ENCODE data around the gene SLC13A2. TPM values are rescaled to one million over a fixed set of nuclear protein-coding genes. Genes with fewer than 3 reads are reported as not detected.

The SLC13A2 gene
- total and polyA plus RNA-seq, 9 of the 15 experiments (the other 6 are each of a cell fraction or from before 2014, with no cell fraction given), result 0.13 TPM; not detected in 8

DNA sequence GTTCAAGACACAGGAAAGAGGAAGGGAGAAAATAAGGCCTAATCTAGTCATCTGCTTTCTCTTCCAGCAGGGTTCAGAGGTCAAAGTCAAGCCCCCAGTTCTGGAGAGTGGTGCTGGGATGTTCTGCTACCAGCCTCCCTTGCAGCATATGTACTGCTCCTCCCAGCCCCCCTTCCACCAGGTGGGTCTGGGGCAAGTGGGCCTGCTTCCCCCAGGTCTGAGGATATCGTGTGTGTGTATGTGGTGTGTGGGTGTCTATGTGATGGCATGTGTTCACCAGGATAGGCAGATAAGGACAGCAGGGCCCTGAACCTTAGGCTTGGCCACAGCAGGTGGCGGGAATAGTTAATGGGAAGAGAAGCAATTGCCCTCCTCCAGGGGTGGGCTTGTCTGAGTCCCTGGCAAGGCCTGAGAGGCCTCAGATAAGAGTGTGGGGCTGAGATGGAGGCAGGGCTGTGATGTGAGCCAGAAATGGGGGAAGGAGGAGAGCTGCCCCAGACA lies 53.8 kb downstream of the SLC13A2 start (continued):
- TF ChIP-seq, protein P1, sequence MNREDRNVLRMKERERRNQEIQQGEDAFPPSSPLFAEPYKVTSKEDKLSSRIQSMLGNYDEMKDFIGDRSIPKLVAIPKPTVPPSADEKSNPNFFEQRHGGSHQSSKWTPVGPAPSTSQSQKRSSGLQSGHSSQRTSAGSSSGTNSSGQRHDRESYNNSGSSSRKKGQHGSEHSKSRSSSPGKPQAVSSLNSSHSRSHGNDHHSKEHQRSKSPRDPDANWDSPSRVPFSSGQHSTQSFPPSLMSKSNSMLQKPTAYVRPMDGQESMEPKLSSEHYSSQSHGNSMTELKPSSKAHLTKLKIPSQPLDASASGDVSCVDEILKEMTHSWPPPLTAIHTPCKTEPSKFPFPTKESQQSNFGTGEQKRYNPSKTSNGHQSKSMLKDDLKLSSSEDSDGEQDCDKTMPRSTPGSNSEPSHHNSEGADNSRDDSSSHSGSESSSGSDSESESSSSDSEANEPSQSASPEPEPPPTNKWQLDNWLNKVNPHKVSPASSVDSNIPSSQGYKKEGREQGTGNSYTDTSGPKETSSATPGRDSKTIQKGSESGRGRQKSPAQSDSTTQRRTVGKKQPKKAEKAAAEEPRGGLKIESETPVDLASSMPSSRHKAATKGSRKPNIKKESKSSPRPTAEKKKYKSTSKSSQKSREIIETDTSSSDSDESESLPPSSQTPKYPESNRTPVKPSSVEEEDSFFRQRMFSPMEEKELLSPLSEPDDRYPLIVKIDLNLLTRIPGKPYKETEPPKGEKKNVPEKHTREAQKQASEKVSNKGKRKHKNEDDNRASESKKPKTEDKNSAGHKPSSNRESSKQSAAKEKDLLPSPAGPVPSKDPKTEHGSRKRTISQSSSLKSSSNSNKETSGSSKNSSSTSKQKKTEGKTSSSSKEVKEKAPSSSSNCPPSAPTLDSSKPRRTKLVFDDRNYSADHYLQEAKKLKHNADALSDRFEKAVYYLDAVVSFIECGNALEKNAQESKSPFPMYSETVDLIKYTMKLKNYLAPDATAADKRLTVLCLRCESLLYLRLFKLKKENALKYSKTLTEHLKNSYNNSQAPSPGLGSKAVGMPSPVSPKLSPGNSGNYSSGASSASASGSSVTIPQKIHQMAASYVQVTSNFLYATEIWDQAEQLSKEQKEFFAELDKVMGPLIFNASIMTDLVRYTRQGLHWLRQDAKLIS (CRISPR knock-in tag; IDR thresholded peaks at IDR 0.05), result no peak
- no peak for TF ChIP-seq HDAC6 (IDR thresholded peaks at IDR 0.05; ENCODE audit: low read depth, low read length)
- no peak for TF ChIP-seq POLR2AphosphoS2 (IDR thresholded peaks at IDR 0.05; ENCODE audit: low read length)
- no peak for TF ChIP-seq SMARCA5 (IDR thresholded peaks at IDR 0.05)
- TF ChIP-seq, protein P2, sequence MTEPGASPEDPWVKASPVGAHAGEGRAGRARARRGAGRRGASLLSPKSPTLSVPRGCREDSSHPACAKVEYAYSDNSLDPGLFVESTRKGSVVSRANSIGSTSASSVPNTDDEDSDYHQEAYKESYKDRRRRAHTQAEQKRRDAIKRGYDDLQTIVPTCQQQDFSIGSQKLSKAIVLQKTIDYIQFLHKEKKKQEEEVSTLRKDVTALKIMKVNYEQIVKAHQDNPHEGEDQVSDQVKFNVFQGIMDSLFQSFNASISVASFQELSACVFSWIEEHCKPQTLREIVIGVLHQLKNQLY (CRISPR knock-in tag; conservative IDR thresholded peaks at IDR 0.05), result no peak
- peak; percentile 84; the same call in 1 of the 2 replicates for TF ChIP-seq GATAD2A (IDR thresholded peaks at IDR 0.05)
- TF ChIP-seq TEAD4 (IDR thresholded peaks at IDR 0.05; ENCODE audit: low read length), result peak; percentile 99
- TF ChIP-seq TEAD4 (CRISPR knock-in tag; IDR thresholded peaks at IDR 0.05; ENCODE audit: borderline replicate concordance), result no peak
- TF ChIP-seq KAT7 (CRISPR knock-in tag; IDR thresholded peaks at IDR 0.05; ENCODE audit: borderline replicate concordance), result no peak
- no peak for TF ChIP-seq TAF7 (tag; IDR thresholded peaks at IDR 0.05)
- TF ChIP-seq SMAD1 (IDR thresholded peaks at IDR 0.05; ENCODE audit: low read depth, low read length, partially characterized antibody), result no peak
- no peak for TF ChIP-seq SRSF1 (IDR thresholded peaks at IDR 0.05; ENCODE audit: low read depth, low read length)
- TF ChIP-seq, protein P3, sequence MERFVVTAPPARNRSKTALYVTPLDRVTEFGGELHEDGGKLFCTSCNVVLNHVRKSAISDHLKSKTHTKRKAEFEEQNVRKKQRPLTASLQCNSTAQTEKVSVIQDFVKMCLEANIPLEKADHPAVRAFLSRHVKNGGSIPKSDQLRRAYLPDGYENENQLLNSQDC (CRISPR knock-in tag; IDR thresholded peaks at IDR 0.05), result no peak
- TF ChIP-seq ETS2 (tag; IDR thresholded peaks at IDR 0.05; ENCODE audit: borderline replicate concordance, poor library complexity, severe bottlenecking), result no peak
- TF ChIP-seq ARNT (IDR thresholded peaks at IDR 0.05), result peak; percentile 87 to 93; a peak in 3 of 4 replicates
- peak; percentile 89; the same call in 1 of the 2 replicates for TF ChIP-seq ZNF584 (CRISPR knock-in tag; IDR thresholded peaks at IDR 0.05; ENCODE audit: low read depth)
- no peak for TF ChIP-seq NFE2L1 (tag; IDR thresholded peaks at IDR 0.05; ENCODE audit: borderline replicate concordance, low read depth)
- TF ChIP-seq, protein P4, sequence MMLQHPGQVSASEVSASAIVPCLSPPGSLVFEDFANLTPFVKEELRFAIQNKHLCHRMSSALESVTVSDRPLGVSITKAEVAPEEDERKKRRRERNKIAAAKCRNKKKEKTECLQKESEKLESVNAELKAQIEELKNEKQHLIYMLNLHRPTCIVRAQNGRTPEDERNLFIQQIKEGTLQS (IDR thresholded peaks at IDR 0.05), result no peak
- TF ChIP-seq, protein P4 (CRISPR knock-in tag; conservative IDR thresholded peaks at IDR 0.05), result no peak
- TF ChIP-seq, protein P5, sequence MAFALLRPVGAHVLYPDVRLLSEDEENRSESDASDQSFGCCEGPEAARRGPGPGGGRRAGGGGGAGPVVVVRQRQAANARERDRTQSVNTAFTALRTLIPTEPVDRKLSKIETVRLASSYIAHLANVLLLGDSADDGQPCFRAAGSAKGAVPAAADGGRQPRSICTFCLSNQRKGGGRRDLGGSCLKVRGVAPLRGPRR (CRISPR knock-in tag; IDR thresholded peaks at IDR 0.05), result no peak
- TF ChIP-seq CCAR2 (IDR thresholded peaks at IDR 0.05; ENCODE audit: low read depth, low read length), result no peak
- TF ChIP-seq NFYB (IDR thresholded peaks at IDR 0.05; ENCODE audit: extremely low read depth, insufficient read length), result no peak
- no peak for TF ChIP-seq ZFPM2 (CRISPR knock-in tag; IDR thresholded peaks at IDR 0.05)
